ENCODE measurements around the gene PIGU.
A peak's percentile ranks its signal among the peaks of the same experiment; 100 is the strongest.
"Not testable (repeated sequence)": the region's sequence is repeated elsewhere in the genome, so short reads cannot be mapped to it uniquely, and the experiment has no call there.

Gene PIGU

GRCh38 chr20:34706912-34707784, 30.3 kb upstream of the PIGU start:
- no peak for DNase-seq

GRCh38 chr20:34706302-34706875, 29.5 kb upstream of the PIGU start:
- no peak for DNase-seq

GRCh38 chr20:34705397-34706301, 28.8 kb upstream of the PIGU start:
- DNase-seq, result no peak

GRCh38 chr20:34705008-34705396, 28.1 kb upstream of the PIGU start:
- DNase-seq, result no peak

GRCh38 chr20:34704177-34705007, 27.5 kb upstream of the PIGU start, which contains the start of gene TP53INP2:
Gene TP53INP2 (plus strand): TSS chr20:34704344. CDS start chr20:34708740, 4,396 bp downstream.
- peak; percentile 76 for DNase-seq

- DNase-seq, result no peak
These were observed 26.7 kb upstream of the PIGU start for GRCh38 chr20:34703424-34704176.

- DNase-seq, result no peak
These were observed 26.1 kb upstream of the PIGU start for GRCh38 chr20:34703061-34703423.

- no peak for DNase-seq
These were observed 24.7 kb upstream of the PIGU start for GRCh38 chr20:34701405-34702085.

GRCh38 chr20:34693414-34693813, 16.5 kb upstream of the PIGU start:
- no peak for DNase-seq

- no peak for DNase-seq
These were observed 14.9 kb upstream of the PIGU start for GRCh38 chr20:34691838-34692237.

- no peak for DNase-seq
These were observed 12.6 kb upstream of the PIGU start for GRCh38 chr20:34689486-34689885.

- DNase-seq, result no peak
These were observed 6.8 kb upstream of the PIGU start for GRCh38 chr20:34683667-34684066.

GRCh38 chr20:34680586-34681175, 3.8 kb upstream of the PIGU start:
- no peak for DNase-seq

GRCh38 chr20:34675993-34676641, 775 bp downstream of the PIGU start:
- no peak for DNase-seq

- no peak for DNase-seq
These were observed 1.3 kb downstream of the PIGU start for GRCh38 chr20:34675561-34675960.

GRCh38 chr20:34673412-34673811, 3.5 kb downstream of the PIGU start:
- DNase-seq, result no peak

- no peak for DNase-seq
These were observed 7.8 kb downstream of the PIGU start for GRCh38 chr20:34669094-34669493.

- not testable (repeated sequence) for DNase-seq
These were observed 12.1 kb downstream of the PIGU start for GRCh38 chr20:34664751-34665150.

GRCh38 chr20:34663213-34663943, 13.5 kb downstream of the PIGU start:
- no peak for DNase-seq

Measured in DMS 273 treated with DMSO at 0.1 percent for 48 hours (cell line).